SU-DHL-6 (cell line): ENCODE measurements around the gene ASB18.

ENCODE experiments used
- H2AFZ ChIP-seq: fragments of 200-600 bp; sonication (generic); 2 replicates; pipeline ENCODE4 v1.6.1; 2014; ENCODE audit warnings: low read depth, mild to moderate bottlenecking, moderate library complexity, mixed read lengths, antibody characterized with exemption, low read length; ENCODE audit not compliant: severe bottlenecking
- H3F3A ChIP-seq: fragments of 200-600 bp; shearing (Covaris generic); 2 replicates; pipeline ENCODE4 v1.6.0; 2016; ENCODE audit warnings: antibody characterized with exemption, mild to moderate bottlenecking; ENCODE audit not compliant: insufficient read depth
- H3K27ac ChIP-seq: fragments of 200-600 bp; sonication (generic); 2 replicates; pipeline ENCODE4 v1.5.1; 2016; ENCODE audit warnings: low read depth, mild to moderate bottlenecking, low read length, moderate library complexity, mixed read lengths
- H3K27me3 ChIP-seq: fragments of 200-600 bp; sonication (generic), shearing (Covaris generic); 2 replicates; pipeline ENCODE4 v1.6.0; 2014; ENCODE audit warnings: mild to moderate bottlenecking, low read length
- H3K36me3 ChIP-seq: fragments of 200-600 bp; sonication (generic); 2 replicates; pipeline ENCODE4 v1.6.1; 2014; ENCODE audit warnings: mild to moderate bottlenecking, low read length, mixed read lengths
- H3K4me2 ChIP-seq: fragments of 300-600, 200-600 bp; shearing (Covaris generic), sonication (generic); 2 replicates; pipeline ENCODE4 v1.6.0; 2014; ENCODE audit warnings: low read length, low read depth, mild to moderate bottlenecking; ENCODE audit not compliant: poor library complexity, severe bottlenecking
- H3K4me3 ChIP-seq: fragments of 200-600 bp; sonication (generic); 2 replicates; pipeline ENCODE4 v1.5.1; 2014; ENCODE audit warnings: antibody characterized with exemption, low read length, mild to moderate bottlenecking, mixed read lengths; ENCODE audit not compliant: insufficient read depth, poor library complexity, severe bottlenecking
- H3K79me2 ChIP-seq: fragments of 200-600 bp; sonication (generic); 2 replicates; pipeline ENCODE4 v1.6.1; 2014; ENCODE audit warnings: mild to moderate bottlenecking, low read length, moderate library complexity; ENCODE audit not compliant: insufficient read depth
- H3K9ac ChIP-seq: fragments of 200-600 bp; sonication (generic); 2 replicates; pipeline ENCODE4 v1.7.0; 2014; ENCODE audit warnings: mild to moderate bottlenecking, low read length
- H3K9me2 ChIP-seq: fragments of 200-600 bp; sonication (generic); replicated peaks from 2 replicates; pipeline ENCODE4 v1.6.1; 2014; ENCODE audit warnings: low read length; ENCODE audit not compliant: insufficient read depth
- H3K9me3 ChIP-seq: fragments of 200-600 bp; sonication (generic); 2 replicates; pipeline ENCODE4 v1.6.1; 2014; ENCODE audit warnings: low read length, mixed read lengths; ENCODE audit not compliant: insufficient read depth
- H4K20me1 ChIP-seq: fragments of 200-600 bp; sonication (generic); 2 replicates; pipeline ENCODE4 v1.6.1; 2014; ENCODE audit warnings: low read depth, mild to moderate bottlenecking, antibody characterized with exemption, low read length, moderate library complexity, mixed read lengths
- CTCF ChIP-seq: fragments of 200-600 bp; sonication (generic); IDR thresholded peaks from one replicate; pipeline ENCODE4 v1.5.1; 2017; ENCODE audit warnings: antibody characterized with exemption, mild to moderate bottlenecking, low read length, moderate library complexity; ENCODE audit not compliant: insufficient read depth, poor library complexity, severe bottlenecking
- EZH2phosphoT487 ChIP-seq: fragments of 200-600 bp; sonication (generic), shearing (Covaris generic); conservative IDR thresholded peaks from 2 replicates; pipeline ENCODE4 v1.6.1; 2018; ENCODE audit warnings: mild to moderate bottlenecking, antibody characterized with exemption, low read length, moderate library complexity, mixed read lengths

The ASB18 gene

GRCh38 chr2:236164925-236165841 lies 99.0 kb downstream of the ASB18 start:
- H3K9me3 ChIP-seq, result no peaks in the 10 kb centered on the region
- H3K27ac ChIP-seq, result no peak overlapping the region
- no peak overlapping the region for H2AFZ ChIP-seq
- H3F3A ChIP-seq, result no peaks in the 10 kb centered on the region
- no peak for TF ChIP-seq CTCF
- H3K4me2 ChIP-seq, result no peak overlapping the region
- H3K9ac ChIP-seq, result no peak overlapping the region
- H4K20me1 ChIP-seq, result no peaks in the 10 kb centered on the region
- H3K79me2 ChIP-seq, result no peaks in the 10 kb centered on the region
- H3K36me3 ChIP-seq, result no peaks in the 10 kb centered on the region
- H3K27me3 ChIP-seq, result no peaks in the 10 kb centered on the region
- no peak overlapping the region for H3K4me3 ChIP-seq
- no peaks in the 10 kb centered on the region for H3K9me2 ChIP-seq

- Histone ChIP-seq H3K36me3 (no peaks in the 10 kb centered on the region), H3K27ac (no peak overlapping the region), H3K79me2 (no peaks in the 10 kb centered on the region), H4K20me1 (no peaks in the 10 kb centered on the region), H3K4me3 (no peak overlapping the region), H3K27me3 (no peaks in the 10 kb centered on the region), H3K9ac (no peak overlapping the region), H3K9me2 (no peaks in the 10 kb centered on the region), H3K4me2 (no peak overlapping the region), H3K9me3 (no peaks in the 10 kb centered on the region), H2AFZ (no peak overlapping the region), H3F3A (no peaks in the 10 kb centered on the region)
- TF ChIP-seq EZH2phosphoT487, result no peak
- no peak for TF ChIP-seq CTCF
Observed at GRCh38 chr2:236164201-236164924, 99.8 kb downstream of the ASB18 start.

- Histone ChIP-seq H3K79me2 (no peaks in the 10 kb centered on the region), H3K9ac (no peak overlapping the region), H3K9me3 (no peaks in the 10 kb centered on the region), H3K27me3 (no peaks in the 10 kb centered on the region), H4K20me1 (no peaks in the 10 kb centered on the region), H3K36me3 (no peaks in the 10 kb centered on the region), H3K4me3 (no peak overlapping the region), H3F3A (no peaks in the 10 kb centered on the region), H2AFZ (no peak overlapping the region), H3K4me2 (no peak overlapping the region), H3K9me2 (no peaks in the 10 kb centered on the region), H3K27ac (no peak overlapping the region)
- TF ChIP-seq CTCF (no peak), EZH2phosphoT487 (no peak)
Observed at GRCh38 chr2:236163471-236164200, 100.6 kb downstream of the ASB18 start.
